Tibial nerve (tissue), 4 donors: ENCODE results near the gene FKBP1A. TPM values are rescaled to one million over a fixed set of nuclear protein-coding genes. Genes with fewer than 3 reads are reported as not detected.

Experiments used
- DNase-seq, 2 donors: peaks; one replicate each; pipeline ENCODE4 v3.0.0-alpha.2; 2019; ENCODE audit warnings: low spot score in 2 of 2
- H3K27ac ChIP-seq, 4 donors: fragments of 200-600 bp; sonication (generic) in 3 of 4; one replicate each; pipeline ENCODE4 v1.5.1; 2017 to 2019; ENCODE audit warnings: mild to moderate bottlenecking in 1 of 4
- H3K27me3 ChIP-seq, 2 donors: fragments of 200-600 bp; sonication (generic) in 1 of 2; one replicate each; pipeline versions ENCODE4 v1.5.1 to v1.6.0; 2017 to 2019
- H3K36me3 ChIP-seq, 3 donors: fragments of 200-600 bp; sonication (generic); one replicate each; pipeline ENCODE4 v1.5.1; 2018 to 2019
- H3K4me1 ChIP-seq, 4 donors: fragments of 200-600 bp; sonication (generic) in 3 of 4; one replicate each; pipeline ENCODE4 v1.5.1; 2017 to 2019
- H3K4me3 ChIP-seq, 4 donors: fragments of 200-600 bp; sonication (generic) in 3 of 4; one replicate each; pipeline ENCODE4 v1.5.1; 2017 to 2019; ENCODE audit warnings: mild to moderate bottlenecking in 1 of 4, moderate library complexity in 1 of 4
- H3K9me3 ChIP-seq, 4 donors: fragments of 200-600 bp; sonication (generic) in 3 of 4; one replicate each; pipeline ENCODE4 v1.5.1; 2017 to 2019
- EP300 ChIP-seq, 2 donors: sonication (generic); formaldehyde crosslinking; IDR thresholded peaks; one replicate each; pipeline ENCODE4 v1.6.1; 2017; ENCODE audit warnings: antibody characterized with exemption in 2 of 2, mild to moderate bottlenecking in 1 of 2
- POLR2A ChIP-seq, 2 donors: fragments of 450-650 bp; IDR thresholded peaks; one replicate each; pipeline ENCODE4 v1.6.1; 2017; ENCODE audit warnings: antibody characterized with exemption in 2 of 2, mild to moderate bottlenecking in 2 of 2, moderate library complexity in 2 of 2
- WGBS, 2 donors: methylation state at CpG; one replicate each; pipeline ENCODE4 v1.1.5; 2018; 5-methylcytosine and 5-hydroxymethylcytosine counted together
- total RNA-seq, 4 donors: library from RNA; depleted of rRNA; stranded (reverse); fragments of >200 nt; gene quantifications; one replicate each; pipeline ENCODE4 v1.1.0, GENCODE V29; 2016
- TF ChIP-seq, protein P1 (sequence below), 5 experiments: fragments of 200-600 bp in 3 of 5; fragments of 450-650 bp in 2 of 5; sonication (generic) in 3 of 5; IDR thresholded peaks; one replicate each; pipeline ENCODE4 v1.5.1; 2016 to 2019; ENCODE audit warnings: antibody characterized with exemption in 5 of 5, mild to moderate bottlenecking in 3 of 5, moderate library complexity in 2 of 5

Gene FKBP1A
- 100 to 1,000 TPM in 3 of 4 donors, 10 to 100 TPM in 1; 92.2 to 172 (median 130) TPM for total RNA-seq

- peak; percentile 71 for DNase-seq
- Histone ChIP-seq H3K4me1 (peaks cover 4 to 54% (median 46%) of the 10 kb centered on the region in 4 donors), H3K9me3 (no peaks in the 10 kb centered on the region), H3K36me3 (no peaks in the 10 kb centered on the region), H3K27ac (peak within 1 kb of the TSS; percentile 65 to 89 (median 86)), H3K4me3 (peak within 1 kb of the TSS; percentile 78 to 87 (median 81)), H3K27me3 (peaks cover 0 to 13% of the 10 kb centered on the region in 2 donors)
- TF ChIP-seq POLR2A (IDR thresholded peaks at IDR 0.05) = peak; percentile 71 to 83
- peak; percentile 54 to 83 for TF ChIP-seq EP300 (IDR thresholded peaks at IDR 0.05)
- TF ChIP-seq, protein P1, sequence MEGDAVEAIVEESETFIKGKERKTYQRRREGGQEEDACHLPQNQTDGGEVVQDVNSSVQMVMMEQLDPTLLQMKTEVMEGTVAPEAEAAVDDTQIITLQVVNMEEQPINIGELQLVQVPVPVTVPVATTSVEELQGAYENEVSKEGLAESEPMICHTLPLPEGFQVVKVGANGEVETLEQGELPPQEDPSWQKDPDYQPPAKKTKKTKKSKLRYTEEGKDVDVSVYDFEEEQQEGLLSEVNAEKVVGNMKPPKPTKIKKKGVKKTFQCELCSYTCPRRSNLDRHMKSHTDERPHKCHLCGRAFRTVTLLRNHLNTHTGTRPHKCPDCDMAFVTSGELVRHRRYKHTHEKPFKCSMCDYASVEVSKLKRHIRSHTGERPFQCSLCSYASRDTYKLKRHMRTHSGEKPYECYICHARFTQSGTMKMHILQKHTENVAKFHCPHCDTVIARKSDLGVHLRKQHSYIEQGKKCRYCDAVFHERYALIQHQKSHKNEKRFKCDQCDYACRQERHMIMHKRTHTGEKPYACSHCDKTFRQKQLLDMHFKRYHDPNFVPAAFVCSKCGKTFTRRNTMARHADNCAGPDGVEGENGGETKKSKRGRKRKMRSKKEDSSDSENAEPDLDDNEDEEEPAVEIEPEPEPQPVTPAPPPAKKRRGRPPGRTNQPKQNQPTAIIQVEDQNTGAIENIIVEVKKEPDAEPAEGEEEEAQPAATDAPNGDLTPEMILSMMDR (IDR thresholded peaks at IDR 0.05) = peak in 3 of 5 experiments; percentile 22 to 67 (median 53)
- 1% methylated on average over 50 to 73 of the region's 79 CpGs for WGBS, 2 donors
These were observed at the start of gene FKBP1A for GRCh38 chr20:1392693-1393506. FKBP1A (minus strand) TSS chr20:1393054; CDS start chr20:1392998, 56 bp downstream.

DNA sequence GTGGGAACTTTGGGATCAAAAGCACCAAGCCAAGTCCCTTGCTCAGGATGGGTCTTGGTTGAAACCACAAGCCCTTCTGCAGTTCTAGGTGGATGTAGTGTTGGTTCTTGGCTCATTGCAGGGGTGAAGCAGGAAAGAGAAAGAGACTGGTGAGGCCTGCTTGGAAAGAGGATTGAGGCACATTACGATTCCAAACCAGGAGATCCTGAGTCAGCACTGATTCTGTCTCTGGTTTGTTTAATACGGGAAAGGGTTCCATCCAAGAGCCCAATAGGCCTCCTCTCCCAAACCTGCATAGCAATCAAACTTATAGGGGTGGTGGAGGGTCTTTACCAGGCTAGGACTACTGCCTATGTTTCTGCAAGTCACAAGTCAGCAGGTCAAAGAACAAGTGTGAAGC is 49.5 kb upstream of the FKBP1A start:
- Histone ChIP-seq H3K36me3 (peaks cover 11 to 78% (median 29%) of the 10 kb centered on the region in 3 donors), H3K9me3 (no peaks in the 10 kb centered on the region), H3K4me3 (no peak overlapping the region), H3K4me1 (no peaks in the 10 kb centered on the region), H3K27me3 (no peaks in the 10 kb centered on the region), H3K27ac (no peak overlapping the region)
- no peak for DNase-seq
- no peak for TF ChIP-seq EP300 (IDR thresholded peaks at IDR 0.05)
- TF ChIP-seq, protein P1 (IDR thresholded peaks at IDR 0.05) = no peak
- TF ChIP-seq POLR2A (IDR thresholded peaks at IDR 0.05) = no peak
- WGBS, 2 donors = 89% methylated on average over 2 of the region's 2 CpGs

DNA sequence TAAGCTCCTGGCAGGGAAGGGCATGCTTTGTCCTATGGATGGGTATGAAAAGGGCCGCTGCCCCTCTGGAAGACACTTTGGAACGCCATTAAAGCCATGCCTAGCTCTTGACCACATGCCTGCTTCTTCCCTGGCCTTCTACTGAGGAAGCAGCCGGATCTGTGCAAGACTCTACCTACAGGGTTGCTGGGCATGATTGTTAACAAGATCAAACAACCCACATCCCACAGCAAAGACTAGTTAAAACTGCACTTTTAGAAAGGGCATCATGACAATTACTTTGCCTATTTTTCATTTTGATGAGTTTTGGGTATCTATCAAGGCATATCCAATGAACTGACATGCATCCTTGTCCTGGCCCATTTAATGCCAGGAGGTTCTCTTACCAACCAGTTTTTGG is 48.3 kb upstream of the FKBP1A start:
- TF ChIP-seq EP300 (IDR thresholded peaks at IDR 0.05) = no peak
- no peaks in the 10 kb centered on the region for H3K27me3 ChIP-seq
- H3K9me3 ChIP-seq = no peaks in the 10 kb centered on the region
- peaks cover 10 to 66% (median 29%) of the 10 kb centered on the region in 3 donors for H3K36me3 ChIP-seq
- H3K27ac ChIP-seq = no peak overlapping the region
- H3K4me1 ChIP-seq = no peaks in the 10 kb centered on the region
- WGBS, 2 donors = 79 to 92% methylated on average over 3 of the region's 3 CpGs
- H3K4me3 ChIP-seq = no peak overlapping the region
- no peak for DNase-seq

DNA sequence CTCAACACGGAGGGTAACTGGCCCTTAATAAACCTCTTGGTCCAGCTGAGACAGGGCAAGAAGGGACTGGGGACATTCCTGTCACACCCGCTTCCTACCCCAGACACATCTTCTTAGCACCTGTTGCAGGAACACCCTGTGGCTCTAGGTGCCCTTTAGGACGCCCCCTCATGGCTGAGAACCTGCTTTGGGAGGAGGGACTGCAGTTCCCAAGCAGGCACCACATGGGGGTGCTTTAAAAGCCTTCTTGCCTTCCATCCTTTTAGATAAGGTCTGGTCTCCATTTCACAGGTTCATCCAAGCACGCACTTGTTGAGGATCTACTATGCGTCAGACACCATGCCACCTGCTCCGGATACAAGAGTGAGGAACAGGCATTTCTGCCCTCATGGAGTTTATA is 47.2 kb upstream of the FKBP1A start:
- Histone ChIP-seq H3K4me3 (no peak overlapping the region), H3K27me3 (no peaks in the 10 kb centered on the region), H3K36me3 (peaks cover 5 to 55% (median 18%) of the 10 kb centered on the region in 3 donors), H3K4me1 (no peaks in the 10 kb centered on the region), H3K27ac (no peak overlapping the region), H3K9me3 (no peaks in the 10 kb centered on the region)
- TF ChIP-seq, protein P1 (IDR thresholded peaks at IDR 0.05) = no peak
- TF ChIP-seq EP300 (IDR thresholded peaks at IDR 0.05) (no peak), POLR2A (IDR thresholded peaks at IDR 0.05) (no peak)
- 70 to 83% methylated on average over 4 to 6 of the region's 6 CpGs for WGBS, 2 donors
- no peak for DNase-seq

DNA sequence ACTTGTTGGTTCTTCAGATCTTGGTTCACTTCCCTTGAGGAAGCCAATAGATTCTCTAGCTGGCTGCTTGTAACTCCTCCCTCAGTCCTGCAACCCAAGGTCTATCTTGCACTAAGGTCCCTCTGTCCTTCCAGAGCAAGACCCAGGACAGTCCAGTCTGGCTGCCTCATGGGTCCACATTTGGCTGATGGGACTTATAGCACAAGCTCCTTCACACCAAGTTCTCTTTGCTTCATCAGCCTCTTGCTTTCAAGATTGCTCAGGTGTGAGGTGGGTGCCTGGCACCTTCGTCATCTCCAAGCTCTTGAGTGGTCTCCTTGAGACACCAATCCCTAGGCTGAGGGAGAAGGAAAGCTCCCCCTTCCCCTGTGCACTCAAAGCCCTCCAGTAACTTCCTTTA is 45.5 kb upstream of the FKBP1A start:
- Histone ChIP-seq H3K9me3 (no peaks in the 10 kb centered on the region), H3K4me1 (no peaks in the 10 kb centered on the region), H3K36me3 (peaks cover 0 to 53% (median 2%) of the 10 kb centered on the region in 3 donors), H3K4me3 (no peak overlapping the region), H3K27ac (no peak overlapping the region), H3K27me3 (no peaks in the 10 kb centered on the region)
- DNase-seq = no peak
- TF ChIP-seq POLR2A (IDR thresholded peaks at IDR 0.05) (no peak), EP300 (IDR thresholded peaks at IDR 0.05) (no peak)
- TF ChIP-seq, protein P1 (IDR thresholded peaks at IDR 0.05) = no peak
- 14 to 90% methylated on average over 1 of the region's 1 CpG for WGBS, 2 donors
